Panc1 (cell line): ENCODE results near the gene IP6K2.

ENCODE experiments used
- POLR2AphosphoS5 ChIP-seq: IDR thresholded peaks from 2 replicates; pipeline ENCODE4 v1.6.1; 2012; ENCODE audit warnings: mild to moderate bottlenecking, low read depth, low read length, moderate library complexity
- SIN3A ChIP-seq: IDR thresholded peaks from 2 replicates; pipeline ENCODE4 v1.6.1; 2012; ENCODE audit warnings: low read depth, mild to moderate bottlenecking, low read length, moderate library complexity, borderline replicate concordance; ENCODE audit not compliant: insufficient read depth
- TF ChIP-seq, protein P1 (sequence below): fragments of 450-650 bp; IDR thresholded peaks from 2 replicates; pipeline ENCODE4 v1.5.1; 2017; ENCODE audit warnings: mild to moderate bottlenecking
- TF ChIP-seq, protein P2 (sequence below), 2 experiments: IDR thresholded peaks; 2 replicates each; pipeline ENCODE4 v1.6.1; 2011 to 2012; ENCODE audit warnings: low read depth in 2 of 2, control low read depth in 1 of 2, low read length in 1 of 2, mild to moderate bottlenecking in 1 of 2, moderate library complexity in 1 of 2; ENCODE audit not compliant: insufficient read depth in 1 of 2

DNA sequence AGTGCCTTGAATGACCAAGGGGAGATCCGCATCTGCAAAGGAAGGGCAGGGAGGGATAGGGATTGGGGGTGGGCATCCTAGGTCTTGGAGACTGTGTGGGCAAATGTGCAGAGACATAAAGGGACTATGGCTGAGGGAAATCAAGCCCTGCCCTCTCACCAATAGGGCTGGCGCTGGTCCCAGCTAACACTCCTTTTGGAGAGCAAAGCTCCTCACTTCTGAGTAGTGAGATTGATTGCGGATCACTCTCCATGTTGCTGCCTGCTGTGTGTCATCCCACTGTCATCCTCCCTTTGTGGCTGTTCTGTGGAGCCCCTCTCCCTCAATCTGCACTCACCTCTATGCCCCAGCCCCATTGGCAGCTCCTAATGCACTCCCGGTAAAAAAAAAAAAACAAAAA, 52.1 kb downstream of the IP6K2 start:
- TF ChIP-seq, protein P1, sequence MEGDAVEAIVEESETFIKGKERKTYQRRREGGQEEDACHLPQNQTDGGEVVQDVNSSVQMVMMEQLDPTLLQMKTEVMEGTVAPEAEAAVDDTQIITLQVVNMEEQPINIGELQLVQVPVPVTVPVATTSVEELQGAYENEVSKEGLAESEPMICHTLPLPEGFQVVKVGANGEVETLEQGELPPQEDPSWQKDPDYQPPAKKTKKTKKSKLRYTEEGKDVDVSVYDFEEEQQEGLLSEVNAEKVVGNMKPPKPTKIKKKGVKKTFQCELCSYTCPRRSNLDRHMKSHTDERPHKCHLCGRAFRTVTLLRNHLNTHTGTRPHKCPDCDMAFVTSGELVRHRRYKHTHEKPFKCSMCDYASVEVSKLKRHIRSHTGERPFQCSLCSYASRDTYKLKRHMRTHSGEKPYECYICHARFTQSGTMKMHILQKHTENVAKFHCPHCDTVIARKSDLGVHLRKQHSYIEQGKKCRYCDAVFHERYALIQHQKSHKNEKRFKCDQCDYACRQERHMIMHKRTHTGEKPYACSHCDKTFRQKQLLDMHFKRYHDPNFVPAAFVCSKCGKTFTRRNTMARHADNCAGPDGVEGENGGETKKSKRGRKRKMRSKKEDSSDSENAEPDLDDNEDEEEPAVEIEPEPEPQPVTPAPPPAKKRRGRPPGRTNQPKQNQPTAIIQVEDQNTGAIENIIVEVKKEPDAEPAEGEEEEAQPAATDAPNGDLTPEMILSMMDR: no peak
- TF ChIP-seq POLR2AphosphoS5 (no peak), SIN3A (no peak)
- TF ChIP-seq, protein P2, sequence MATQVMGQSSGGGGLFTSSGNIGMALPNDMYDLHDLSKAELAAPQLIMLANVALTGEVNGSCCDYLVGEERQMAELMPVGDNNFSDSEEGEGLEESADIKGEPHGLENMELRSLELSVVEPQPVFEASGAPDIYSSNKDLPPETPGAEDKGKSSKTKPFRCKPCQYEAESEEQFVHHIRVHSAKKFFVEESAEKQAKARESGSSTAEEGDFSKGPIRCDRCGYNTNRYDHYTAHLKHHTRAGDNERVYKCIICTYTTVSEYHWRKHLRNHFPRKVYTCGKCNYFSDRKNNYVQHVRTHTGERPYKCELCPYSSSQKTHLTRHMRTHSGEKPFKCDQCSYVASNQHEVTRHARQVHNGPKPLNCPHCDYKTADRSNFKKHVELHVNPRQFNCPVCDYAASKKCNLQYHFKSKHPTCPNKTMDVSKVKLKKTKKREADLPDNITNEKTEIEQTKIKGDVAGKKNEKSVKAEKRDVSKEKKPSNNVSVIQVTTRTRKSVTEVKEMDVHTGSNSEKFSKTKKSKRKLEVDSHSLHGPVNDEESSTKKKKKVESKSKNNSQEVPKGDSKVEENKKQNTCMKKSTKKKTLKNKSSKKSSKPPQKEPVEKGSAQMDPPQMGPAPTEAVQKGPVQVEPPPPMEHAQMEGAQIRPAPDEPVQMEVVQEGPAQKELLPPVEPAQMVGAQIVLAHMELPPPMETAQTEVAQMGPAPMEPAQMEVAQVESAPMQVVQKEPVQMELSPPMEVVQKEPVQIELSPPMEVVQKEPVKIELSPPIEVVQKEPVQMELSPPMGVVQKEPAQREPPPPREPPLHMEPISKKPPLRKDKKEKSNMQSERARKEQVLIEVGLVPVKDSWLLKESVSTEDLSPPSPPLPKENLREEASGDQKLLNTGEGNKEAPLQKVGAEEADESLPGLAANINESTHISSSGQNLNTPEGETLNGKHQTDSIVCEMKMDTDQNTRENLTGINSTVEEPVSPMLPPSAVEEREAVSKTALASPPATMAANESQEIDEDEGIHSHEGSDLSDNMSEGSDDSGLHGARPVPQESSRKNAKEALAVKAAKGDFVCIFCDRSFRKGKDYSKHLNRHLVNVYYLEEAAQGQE (IDR thresholded peaks at IDR 0.05; ENCODE audit: insufficient read depth in 1 of 2, low read depth in 2 of 2, low read length in 1 of 2): no peak
